ENCODE data around the gene FAM184A.

FAM184A gene

GRCh38 chr6:119112812-119113530, 34.5 kb upstream of the FAM184A start:
- no peak for DNase-seq (ENCODE audit: low read depth, low spot score)
- H3K4me3 ChIP-seq (ENCODE audit: low read depth, low read length): no peak overlapping the region
- TF ChIP-seq CTCF (IDR thresholded peaks at IDR 0.05; ENCODE audit: insufficient read depth, low read length, missing control alignments): no peak
- POLR2A ChIA-PET: no interaction called here
- CTCF ChIA-PET: interaction anchor here (1.3 to 4.9 kb wide), 3 partner anchors 108 to 154 kb away, joined by 3 to 108 read pairs (median 27); no protein-coding TSS in a partner anchor

DNA sequence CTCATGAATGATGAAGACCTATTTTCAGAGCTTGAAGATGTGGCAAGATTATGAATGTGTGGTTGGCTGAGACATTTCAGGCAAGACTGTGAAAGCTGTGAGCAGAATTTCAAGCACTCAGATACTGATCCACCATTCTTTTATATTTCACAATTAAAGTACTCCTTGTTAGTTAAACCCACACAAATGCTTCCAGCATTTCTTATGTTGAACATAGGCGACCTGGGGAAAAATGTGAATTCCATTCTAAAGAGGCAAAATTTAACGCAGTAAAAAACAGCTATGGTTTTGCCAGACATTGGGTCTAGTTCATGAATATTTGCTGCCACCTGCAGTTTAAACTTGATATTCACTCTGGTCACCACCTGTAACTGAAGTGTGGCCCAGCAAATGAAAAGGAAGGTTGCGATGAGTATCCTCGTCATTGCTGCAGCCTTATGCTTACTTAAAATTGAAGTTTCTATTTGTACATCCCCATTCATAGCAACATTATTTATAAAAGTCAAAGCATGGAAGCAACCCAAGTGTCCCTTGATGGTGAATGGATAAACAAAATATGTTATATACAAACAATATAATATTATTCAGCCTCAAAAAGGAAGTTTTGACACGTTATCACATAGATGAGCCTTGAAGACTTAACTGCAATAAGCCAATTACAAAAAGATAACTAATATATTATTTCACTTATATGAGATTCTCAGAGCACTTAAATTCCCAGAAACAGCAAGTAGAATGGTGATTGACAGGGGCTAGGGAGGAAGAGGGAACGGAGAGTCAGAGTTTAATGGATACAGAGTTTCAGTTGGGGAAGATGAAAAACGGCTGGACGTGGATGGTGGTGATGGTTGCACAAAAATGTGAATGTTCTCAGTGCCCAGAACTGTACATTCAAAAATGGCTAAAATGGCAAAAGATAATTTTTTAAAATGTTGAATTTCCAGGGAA, 32.4 kb upstream of the FAM184A start:
- H3K4me3 ChIP-seq (ENCODE audit: low read depth, low read length): no peak overlapping the region
- peak; percentile 41 for TF ChIP-seq CTCF (IDR thresholded peaks at IDR 0.05; ENCODE audit: insufficient read depth, low read length, missing control alignments)
- ChIA-PET CTCF (interaction anchor here (0.7 to 4.9 kb wide), 30 partner anchors 8 to 1135 kb away, joined by 3 to 108 read pairs (median 4); partner anchors contain the start of genes FAM184A and MCM9), POLR2A (no interaction called here)
- DNase-seq (ENCODE audit: low read depth, low spot score): peak; percentile 53

- no peak overlapping the region for H3K4me3 ChIP-seq (ENCODE audit: low read depth, low read length)
- TF ChIP-seq CTCF (IDR thresholded peaks at IDR 0.05; ENCODE audit: insufficient read depth, low read length, missing control alignments): no peak
- DNase-seq (ENCODE audit: low read depth, low spot score): no peak
- ChIA-PET CTCF (interaction anchor here (0.6 to 4.9 kb wide), 19 partner anchors 10 to 1134 kb away, joined by 3 to 108 read pairs (median 6); partner anchors contain the start of gene FAM184A), POLR2A (no interaction called here)
Observed at GRCh38 chr6:119109654-119110325, 31.3 kb upstream of the FAM184A start.

GRCh38 chr6:119108076-119108475, 29.6 kb upstream of the FAM184A start:
- CTCF ChIA-PET: interaction anchor here (1.5 to 2.7 kb wide), 3 partner anchors 29 to 824 kb away, joined by 6 to 10 read pairs (median 6); no protein-coding TSS in a partner anchor
- POLR2A ChIA-PET: no interaction called here
- no peak for TF ChIP-seq CTCF (IDR thresholded peaks at IDR 0.05; ENCODE audit: insufficient read depth, low read length, missing control alignments)

GRCh38 chr6:119105282-119105681, 26.8 kb upstream of the FAM184A start:
- ChIA-PET POLR2A (no interaction called here), CTCF (interaction anchor here (0.6 kb wide), 1 partner anchor 393 kb away, joined by 4 read pairs; no protein-coding TSS in a partner anchor)
- DNase-seq (ENCODE audit: low read depth, low spot score): no peak
- TF ChIP-seq CTCF (IDR thresholded peaks at IDR 0.05; ENCODE audit: insufficient read depth, low read length, missing control alignments): no peak
- H3K4me3 ChIP-seq (ENCODE audit: low read depth, low read length): no peak overlapping the region

More at GRCh38 chr6:119108076-119108475, 29.6 kb upstream of the FAM184A start:
- DNase-seq (ENCODE audit: low read depth, low spot score): no peak
- H3K4me3 ChIP-seq (ENCODE audit: low read depth, low read length): no peak overlapping the region

Measured in AG04449 (cell line).